Activated CD4-positive, CD25-positive, alpha-beta regulatory T cell treated with anti-CD3 and anti-CD28 coated beads, Interleukin-2, amount 50 U/mL, for 24 hours (primary cell): Measurements from ENCODE around the gene OASL.

Source experiments
- ATAC-seq, 2 donors: fragments of 150-1000 bp; cut with Tn5 transposase; one replicate each; pipeline ENCODE4 v1.10.0; 2021; ENCODE audit warnings: mild to moderate bottlenecking in 1 of 2, moderate library complexity in 1 of 2

The OASL gene

DNA sequence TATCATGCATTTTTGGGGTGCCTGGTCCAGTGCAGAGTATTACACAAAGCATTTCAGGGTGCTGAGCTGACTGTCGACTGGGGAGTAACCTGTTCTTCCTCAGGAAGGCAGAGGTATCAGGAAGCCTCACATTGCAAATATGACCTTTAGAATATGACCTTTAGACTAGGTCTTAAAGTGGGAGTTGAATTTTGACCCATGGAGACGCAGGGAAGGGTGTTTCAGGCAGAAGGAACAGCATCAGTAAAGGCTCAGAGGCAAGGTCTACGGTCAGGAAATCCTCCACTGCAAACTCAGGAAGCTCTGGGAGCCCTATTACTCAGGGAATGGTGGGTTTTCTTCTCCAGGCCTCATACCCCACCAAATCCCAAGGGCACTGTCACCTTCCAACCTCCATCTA lies 49.4 kb downstream of the OASL start:
- ATAC-seq, result no peak

DNA sequence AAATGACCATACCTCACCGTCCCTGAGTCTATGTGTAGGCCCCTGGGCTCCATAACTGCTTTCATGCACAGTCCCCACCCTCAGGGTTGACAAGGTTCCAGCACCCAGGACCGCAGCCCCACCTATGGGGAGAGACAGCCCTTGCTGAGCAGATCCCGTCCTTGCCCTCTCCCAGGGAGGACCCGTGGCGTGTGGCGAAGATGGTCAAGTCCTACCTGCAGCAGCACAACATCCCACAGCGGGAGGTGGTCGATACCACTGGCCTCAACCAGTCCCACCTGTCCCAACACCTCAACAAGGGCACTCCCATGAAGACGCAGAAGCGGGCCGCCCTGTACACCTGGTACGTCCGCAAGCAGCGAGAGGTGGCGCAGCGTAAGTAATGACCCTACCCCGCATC lies 50.4 kb downstream of the OASL start:
- no peak for ATAC-seq

DNA sequence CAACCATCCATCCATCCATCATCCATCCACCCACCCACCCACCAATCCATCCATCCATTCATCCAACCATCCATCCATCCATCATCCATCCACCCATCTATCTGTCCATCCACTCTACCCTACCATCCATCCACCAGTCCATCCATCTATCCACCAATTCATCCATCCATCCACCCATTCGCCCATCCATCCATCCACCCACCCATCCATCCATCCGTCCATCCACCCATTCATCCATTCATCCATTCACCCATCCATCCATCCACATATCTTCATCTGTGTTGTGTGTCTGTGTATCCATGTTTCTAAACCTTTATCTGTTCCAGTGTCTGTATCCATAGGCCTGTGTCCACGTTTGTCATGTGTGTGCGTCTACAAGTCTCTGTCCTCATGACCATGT lies 50.8 kb downstream of the OASL start:
- no peak for ATAC-seq

- ATAC-seq, result no peak
These were observed 54.6 kb downstream of the OASL start for GRCh38 chr12:120984351-120984898.

- ATAC-seq, result no peak
These were observed 55.3 kb downstream of the OASL start for GRCh38 chr12:120983759-120984158.

- ATAC-seq, result no peak
These were observed 56.4 kb downstream of the OASL start for GRCh38 chr12:120982659-120983058.

GRCh38 chr12:120981407-120981941 lies 57.6 kb downstream of the OASL start:
- ATAC-seq, result no peak

DNA sequence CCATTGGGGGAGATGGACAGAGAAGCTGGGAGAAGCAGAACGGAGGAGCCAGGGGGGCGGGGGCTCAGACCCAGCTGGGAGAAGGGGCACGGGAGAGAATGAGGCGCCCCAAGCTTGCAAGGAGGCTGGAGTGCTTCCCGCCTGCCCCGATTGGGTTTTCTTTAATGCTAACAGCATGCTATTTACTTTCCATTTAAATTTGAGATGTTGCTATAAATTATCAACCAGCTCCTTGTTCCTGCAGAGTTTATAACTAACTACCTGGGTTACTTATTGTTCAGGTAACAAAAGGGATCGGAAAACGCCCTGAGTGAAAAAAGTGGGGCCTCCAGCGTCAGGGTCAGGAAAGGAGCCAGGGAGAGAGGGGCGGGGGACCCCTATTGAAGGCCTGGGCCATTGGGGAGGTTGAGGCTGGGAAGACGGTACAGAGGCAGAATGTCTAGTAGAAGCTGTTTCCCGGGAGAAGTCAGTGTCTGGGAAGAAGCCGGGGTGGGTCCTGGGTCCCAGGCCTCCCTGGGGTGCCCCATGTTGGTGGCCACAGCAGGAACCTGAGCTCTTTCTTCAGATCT lies 58.2 kb downstream of the OASL start:
- ATAC-seq, result no peak

DNA sequence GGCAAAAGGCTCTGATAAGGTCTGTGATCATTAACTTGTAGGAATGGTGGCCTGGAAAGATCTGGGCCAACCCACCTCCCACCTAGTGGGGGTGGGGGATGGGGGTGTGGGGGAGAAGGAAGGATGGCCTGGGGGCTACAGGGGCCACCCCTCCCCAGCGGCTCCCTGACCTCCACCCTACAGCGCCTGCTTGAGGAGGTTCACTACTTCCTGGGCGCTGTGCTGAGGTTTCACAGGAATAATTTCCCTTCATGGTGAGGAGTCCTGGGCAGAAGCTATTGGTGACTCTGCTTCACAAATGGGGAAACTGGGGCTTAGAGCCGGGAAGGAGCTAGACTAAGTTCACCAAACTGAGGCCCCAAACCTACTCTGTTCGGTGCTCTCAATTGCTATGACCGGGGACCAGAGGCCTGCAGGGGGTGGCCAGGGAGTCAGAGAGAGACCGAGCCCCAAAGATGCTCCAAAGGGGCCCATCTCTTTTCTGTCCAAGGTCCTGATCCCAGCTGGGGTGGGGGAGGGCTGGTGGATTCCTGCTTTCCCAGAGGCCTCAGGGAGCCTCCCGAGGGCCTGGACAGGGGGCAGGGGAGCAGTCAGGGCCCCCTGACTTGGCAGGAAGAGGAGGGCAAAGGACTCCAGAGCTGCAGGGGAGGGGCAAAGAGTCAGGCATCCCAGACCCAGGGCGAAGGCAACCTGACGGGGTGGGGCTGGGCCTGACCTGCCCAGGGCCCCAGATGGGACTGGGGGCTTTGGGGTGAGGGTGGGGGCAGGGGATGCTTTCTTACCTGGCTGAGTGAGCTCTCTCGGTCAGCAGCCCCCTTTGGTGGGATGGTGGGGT lies 59.0 kb downstream of the OASL start:
- no peak for ATAC-seq

GRCh38 chr12:120979220-120979861 lies 59.7 kb downstream of the OASL start:
- no peak for ATAC-seq

DNA sequence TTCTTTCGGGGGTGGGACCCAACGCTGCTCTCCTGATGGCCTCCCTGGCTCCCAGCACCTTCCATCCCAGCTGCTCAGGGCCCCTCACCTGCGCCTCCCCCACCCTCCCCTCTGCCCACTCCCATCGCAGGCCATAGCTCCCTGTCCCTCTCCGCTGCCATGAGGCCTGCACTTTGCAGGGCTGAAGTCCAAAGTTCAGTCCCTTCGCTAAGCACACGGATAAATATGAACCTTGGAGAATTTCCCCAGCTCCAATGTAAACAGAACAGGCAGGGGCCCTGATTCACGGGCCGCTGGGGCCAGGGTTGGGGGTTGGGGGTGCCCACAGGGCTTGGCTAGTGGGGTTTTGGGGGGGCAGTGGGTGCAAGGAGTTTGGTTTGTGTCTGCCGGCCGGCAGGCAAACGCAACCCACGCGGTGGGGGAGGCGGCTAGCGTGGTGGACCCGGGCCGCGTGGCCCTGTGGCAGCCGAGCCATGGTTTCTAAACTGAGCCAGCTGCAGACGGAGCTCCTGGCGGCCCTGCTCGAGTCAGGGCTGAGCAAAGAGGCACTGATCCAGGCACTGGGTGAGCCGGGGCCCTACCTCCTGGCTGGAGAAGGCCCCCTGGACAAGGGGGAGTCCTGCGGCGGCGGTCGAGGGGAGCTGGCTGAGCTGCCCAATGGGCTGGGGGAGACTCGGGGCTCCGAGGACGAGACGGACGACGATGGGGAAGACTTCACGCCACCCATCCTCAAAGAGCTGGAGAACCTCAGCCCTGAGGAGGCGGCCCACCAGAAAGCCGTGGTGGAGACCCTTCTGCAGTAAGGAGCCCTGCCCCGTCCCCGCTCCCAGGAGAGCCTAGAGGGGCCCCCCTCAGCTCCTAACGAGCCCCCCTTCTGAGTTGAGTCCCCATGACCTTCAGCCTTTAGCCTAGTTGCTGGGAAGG lies 60.5 kb downstream of the OASL start, which contains the start of gene HNF1A:
Gene HNF1A (plus strand): TSS at position 248 of the 924 bp plus-strand sequence. CDS start 226 bp downstream, at position 474.
- ATAC-seq, result no peak

DNA sequence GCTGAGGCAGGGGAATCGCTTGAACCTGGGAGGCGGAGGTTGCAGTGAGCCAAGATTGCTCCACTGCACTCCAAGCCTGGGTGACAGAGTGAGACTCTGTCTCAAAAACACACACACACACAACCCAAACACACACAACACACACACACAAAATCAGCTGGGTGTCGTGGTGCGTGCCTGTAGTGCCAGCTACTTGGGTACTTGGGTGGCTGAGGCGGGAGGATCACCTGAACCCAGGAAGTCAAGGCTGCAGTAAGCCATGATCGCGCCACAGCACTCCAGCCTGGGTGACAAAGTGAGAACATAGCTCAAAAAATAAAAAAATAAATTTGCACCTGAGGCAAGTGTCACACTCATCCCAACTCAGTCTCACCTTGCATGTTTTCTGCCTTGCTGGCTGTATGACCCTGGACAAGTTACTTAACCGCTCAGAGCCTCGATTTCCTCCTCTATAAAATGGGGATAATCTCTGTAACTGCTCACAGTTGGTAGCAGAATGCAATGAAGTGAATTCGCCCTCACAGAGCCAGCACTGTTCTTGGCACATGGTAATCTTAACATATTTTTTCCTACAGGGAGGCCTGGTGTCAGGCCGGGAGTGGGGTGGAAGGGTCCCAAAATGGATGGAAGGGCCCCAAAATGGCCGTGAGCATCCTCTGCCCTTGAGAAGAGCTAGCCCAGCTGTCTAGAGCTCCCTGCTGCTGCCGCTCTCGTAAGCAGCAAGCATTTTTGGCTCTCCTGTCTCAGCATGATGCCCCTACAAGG lies 61.3 kb downstream of the OASL start:
- no peak for ATAC-seq

GRCh38 chr12:120972870-120973543 lies 66.0 kb downstream of the OASL start:
- ATAC-seq, result no peak

GRCh38 chr12:120971299-120972180 lies 67.5 kb downstream of the OASL start:
- peak; percentile 65 to 73 for ATAC-seq

- ATAC-seq, result no peak
These were observed 68.7 kb downstream of the OASL start for GRCh38 chr12:120970310-120970709.
